Measurements from ENCODE around the gene ARID1B.

ARID1B gene

GRCh38 chr6:156877126-156877863 is 100.1 kb downstream of the ARID1B start:
- no peak overlapping the region for H3K4me3 ChIP-seq (ENCODE audit: low read depth, low read length)
- TF ChIP-seq CTCF (IDR thresholded peaks at IDR 0.05; ENCODE audit: low read depth, low read length), result no peak
- DNase-seq (ENCODE audit: low read depth, low spot score), result no peak
- in situ Hi-C loops (cut with HindIII; ENCODE audit: low sequenced_read_pairs), result no loop called here

GRCh38 chr6:156878681-156879080 is 101.5 kb downstream of the ARID1B start:
- no peak for TF ChIP-seq CTCF (IDR thresholded peaks at IDR 0.05; ENCODE audit: low read depth, low read length)
- no peak for DNase-seq (ENCODE audit: low read depth, low spot score)
- no peak overlapping the region for H3K4me3 ChIP-seq (ENCODE audit: low read depth, low read length)
- in situ Hi-C loops (cut with HindIII; ENCODE audit: low sequenced_read_pairs), result no loop called here

GRCh38 chr6:156879186-156879585 is 102.0 kb downstream of the ARID1B start:
- no peak for TF ChIP-seq CTCF (IDR thresholded peaks at IDR 0.05; ENCODE audit: low read depth, low read length)
- in situ Hi-C loops (cut with HindIII; ENCODE audit: low sequenced_read_pairs), result no loop called here
- DNase-seq (ENCODE audit: low read depth, low spot score), result no peak
- H3K4me3 ChIP-seq (ENCODE audit: low read depth, low read length), result no peak overlapping the region

- no peak overlapping the region for H3K4me3 ChIP-seq (ENCODE audit: low read depth, low read length)
- in situ Hi-C loops (cut with HindIII; ENCODE audit: low sequenced_read_pairs), result no loop called here
- TF ChIP-seq CTCF (IDR thresholded peaks at IDR 0.05; ENCODE audit: low read depth, low read length), result no peak
- DNase-seq (ENCODE audit: low read depth, low spot score), result no peak
Observed at GRCh38 chr6:156879591-156879990, 102.4 kb downstream of the ARID1B start.

- no peak for DNase-seq (ENCODE audit: low read depth, low spot score)
- in situ Hi-C loops (cut with HindIII; ENCODE audit: low sequenced_read_pairs), result no loop called here
- H3K4me3 ChIP-seq (ENCODE audit: low read depth, low read length), result no peak overlapping the region
- no peak for TF ChIP-seq CTCF (IDR thresholded peaks at IDR 0.05; ENCODE audit: low read depth, low read length)
Observed at GRCh38 chr6:156880913-156881312, 103.7 kb downstream of the ARID1B start.

- in situ Hi-C loops (cut with HindIII; ENCODE audit: low sequenced_read_pairs), result no loop called here
- DNase-seq (ENCODE audit: low read depth, low spot score), result no peak
- TF ChIP-seq CTCF (IDR thresholded peaks at IDR 0.05; ENCODE audit: low read depth, low read length), result no peak
- H3K4me3 ChIP-seq (ENCODE audit: low read depth, low read length), result no peak overlapping the region
Observed at GRCh38 chr6:156881687-156882629, 104.8 kb downstream of the ARID1B start.
